Measurements from ENCODE around the gene MME. TPM values are rescaled to one million over a fixed set of nuclear protein-coding genes. Genes with fewer than 3 reads are reported as not detected.
A peak's percentile ranks its signal among the peaks of the same experiment; 100 is the strongest.

The MME gene
- polyA plus RNA-seq, 1 experiment = 61.7 TPM

- POLR2A ChIA-PET = interaction anchor here (0.6 to 1.6 kb wide), 5 partner anchors 9 to 300 kb away, joined by 3 to 7 read pairs (median 3); no protein-coding TSS in a partner anchor
- no peak for DNase-seq (ENCODE audit: low read depth, low spot score)
- TF ChIP-seq CTCF (IDR thresholded peaks at IDR 0.05; ENCODE audit: low read depth, low read length) = no peak
Observed at GRCh38 chr3:155079468-155079745, 712 bp upstream of the MME start.

GRCh38 chr3:155080692-155081091, 573 bp downstream of the MME start:
- no peaks in the 10 kb centered on the region for H3K27me3 ChIP-seq (ENCODE audit: control insufficient read depth, insufficient read depth, low read length)
- no peaks in the 10 kb centered on the region for H3K9me3 ChIP-seq (ENCODE audit: control insufficient read depth, insufficient read depth, low read length)
- ChIA-PET POLR2A (no interaction called here), CTCF (interaction anchor here (0.8 to 1.5 kb wide), 6 partner anchors 16 to 621 kb away, joined by 3 to 5 read pairs (median 3); no protein-coding TSS in a partner anchor)
- peak overlapping the region; percentile 81 for H3K4me3 ChIP-seq (ENCODE audit: low read depth, low read length)
- H3K27ac ChIP-seq (ENCODE audit: low read depth, low read length) = no peak overlapping the region
- no peak for DNase-seq (ENCODE audit: low read depth, low spot score)
- no peak for TF ChIP-seq CTCF (IDR thresholded peaks at IDR 0.05; ENCODE audit: low read depth, low read length)

More at GRCh38 chr3:155079468-155079745, 712 bp upstream of the MME start:
- peak overlapping the region; percentile 81 for H3K4me3 ChIP-seq (ENCODE audit: low read depth, low read length)
- no peaks in the 10 kb centered on the region for H3K9me3 ChIP-seq (ENCODE audit: control insufficient read depth, insufficient read depth, low read length)
- H3K27me3 ChIP-seq (ENCODE audit: control insufficient read depth, insufficient read depth, low read length) = no peaks in the 10 kb centered on the region
- peak overlapping the region; percentile 49 for H3K27ac ChIP-seq (ENCODE audit: low read depth, low read length)
- CTCF ChIA-PET = interaction anchor here (0.6 to 2.2 kb wide), 5 partner anchors 10 to 215 kb away, joined by 3 to 11 read pairs (median 3); no protein-coding TSS in a partner anchor

GRCh38 chr3:155083313-155083905, 3.3 kb downstream of the MME start:
- no peaks in the 10 kb centered on the region for H3K9me3 ChIP-seq (ENCODE audit: control insufficient read depth, insufficient read depth, low read length)
- DNase-seq (ENCODE audit: low read depth, low spot score) = no peak
- ChIA-PET CTCF (interaction anchor here (0.6 to 1.2 kb wide), 3 partner anchors 10 to 326 kb away, joined by 4 to 7 read pairs (median 5); no protein-coding TSS in a partner anchor), POLR2A (no interaction called here)
- H3K27ac ChIP-seq (ENCODE audit: low read depth, low read length) = no peak overlapping the region
- no peak overlapping the region for H3K4me3 ChIP-seq (ENCODE audit: low read depth, low read length)
- no peaks in the 10 kb centered on the region for H3K27me3 ChIP-seq (ENCODE audit: control insufficient read depth, insufficient read depth, low read length)
- no peak for TF ChIP-seq CTCF (IDR thresholded peaks at IDR 0.05; ENCODE audit: low read depth, low read length)

- ChIA-PET CTCF (interaction anchor here (0.6 to 1.2 kb wide), 2 partner anchors 239 to 1251 kb away, joined by 3 to 7 read pairs; no protein-coding TSS in a partner anchor), POLR2A (no interaction called here)
- H3K9me3 ChIP-seq (ENCODE audit: control insufficient read depth, insufficient read depth, low read length) = no peaks in the 10 kb centered on the region
- no peak for DNase-seq (ENCODE audit: low read depth, low spot score)
- H3K27me3 ChIP-seq (ENCODE audit: control insufficient read depth, insufficient read depth, low read length) = no peaks in the 10 kb centered on the region
- H3K27ac ChIP-seq (ENCODE audit: low read depth, low read length) = no peak overlapping the region
- TF ChIP-seq CTCF (IDR thresholded peaks at IDR 0.05; ENCODE audit: low read depth, low read length) = no peak
- H3K4me3 ChIP-seq (ENCODE audit: low read depth, low read length) = no peak overlapping the region
Observed at GRCh38 chr3:155084567-155084966, 4.4 kb downstream of the MME start.

- TF ChIP-seq CTCF (IDR thresholded peaks at IDR 0.05; ENCODE audit: low read depth, low read length) = no peak
- Histone ChIP-seq H3K9me3 (ENCODE audit: control insufficient read depth, insufficient read depth, low read length) (no peaks in the 10 kb centered on the region), H3K27ac (ENCODE audit: low read depth, low read length) (no peak overlapping the region), H3K27me3 (ENCODE audit: control insufficient read depth, insufficient read depth, low read length) (no peaks in the 10 kb centered on the region), H3K4me3 (ENCODE audit: low read depth, low read length) (no peak overlapping the region)
- POLR2A ChIA-PET = no interaction called here
- CTCF ChIA-PET = interaction anchor here (1.0 kb wide), 1 partner anchor 237 kb away, joined by 3 read pairs; no protein-coding TSS in a partner anchor
- DNase-seq (ENCODE audit: low read depth, low spot score) = no peak
Observed at GRCh38 chr3:155086051-155086450, 5.9 kb downstream of the MME start.

Data from AG04450 (cell line).